ENCODE data around the gene SLC2A10. TPM values are rescaled to one million over a fixed set of nuclear protein-coding genes. Genes with fewer than 3 reads are reported as not detected.

Gene SLC2A10
- total RNA-seq, 1 experiment from 2014 or later = not detected

GRCh38 chr20:46709055-46709458 lies 392 bp upstream of the SLC2A10 start:
- Histone ChIP-seq H3K4me1 (ENCODE audit: insufficient read depth, low read length, poor library complexity, severe bottlenecking) (no peaks in the 10 kb centered on the region), H3K36me3 (ENCODE audit: insufficient read depth, low read length, poor library complexity, severe bottlenecking) (no peaks in the 10 kb centered on the region), H3K27ac (ENCODE audit: low read depth, low read length, poor library complexity, severe bottlenecking) (no peak overlapping the region), H3K27me3 (replicated peaks; ENCODE audit: insufficient read depth, low read depth, low read length, poor library complexity) (peaks cover 41% of the 10 kb centered on the region), H3K4me3 (ENCODE audit: low read depth, low read length, poor library complexity, severe bottlenecking) (peak overlapping the region; percentile 43), H3K9me3 (ENCODE audit: low read depth, low read length, poor library complexity, severe bottlenecking) (no peaks in the 10 kb centered on the region)
- DNase-seq (ENCODE audit: low spot score) = no peak
- CTCF ChIA-PET = no interaction called here
- intact Hi-C loops (cut with micrococcal nuclease; ENCODE audit: unreplicated experiment) = no loop called here
- POLR2A ChIA-PET (ENCODE audit: low non-redundant PET) = no interaction called here
- TF ChIP-seq CTCF (conservative IDR thresholded peaks at IDR 0.05; ENCODE audit: low read depth, low read length) (no peak), EZH2 (IDR thresholded peaks at IDR 0.05; ENCODE audit: borderline replicate concordance, low read depth, low read length, poor library complexity, severe bottlenecking) (no peak)
- BruUV-seq (replicated peaks) = no TSS peak

- no peaks in the 10 kb centered on the region for H3K4me1 ChIP-seq (ENCODE audit: insufficient read depth, low read length, poor library complexity, severe bottlenecking)
- H3K4me3 ChIP-seq (ENCODE audit: low read depth, low read length, poor library complexity, severe bottlenecking) = peak overlapping the region; percentile 43
- H3K9me3 ChIP-seq (ENCODE audit: low read depth, low read length, poor library complexity, severe bottlenecking) = no peaks in the 10 kb centered on the region
- BruUV-seq (replicated peaks) = no TSS peak
- H3K36me3 ChIP-seq (ENCODE audit: insufficient read depth, low read length, poor library complexity, severe bottlenecking) = no peaks in the 10 kb centered on the region
- H3K27ac ChIP-seq (ENCODE audit: low read depth, low read length, poor library complexity, severe bottlenecking) = no peak overlapping the region
- intact Hi-C loops (cut with micrococcal nuclease; ENCODE audit: unreplicated experiment) = no loop called here
- peaks cover 35% of the 10 kb centered on the region for H3K27me3 ChIP-seq (replicated peaks; ENCODE audit: insufficient read depth, low read depth, low read length, poor library complexity)
- no peak for DNase-seq (ENCODE audit: low spot score)
- ChIA-PET CTCF (no interaction called here), POLR2A (ENCODE audit: low non-redundant PET) (no interaction called here)
- TF ChIP-seq CTCF (conservative IDR thresholded peaks at IDR 0.05; ENCODE audit: low read depth, low read length) (no peak), EZH2 (IDR thresholded peaks at IDR 0.05; ENCODE audit: borderline replicate concordance, low read depth, low read length, poor library complexity, severe bottlenecking) (no peak)
These were observed 884 bp downstream of the SLC2A10 start for GRCh38 chr20:46710153-46710913.

GRCh38 chr20:46712056-46712636 lies 2.7 kb downstream of the SLC2A10 start:
- Histone ChIP-seq H3K36me3 (ENCODE audit: insufficient read depth, low read length, poor library complexity, severe bottlenecking) (no peaks in the 10 kb centered on the region), H3K4me1 (ENCODE audit: insufficient read depth, low read length, poor library complexity, severe bottlenecking) (no peaks in the 10 kb centered on the region), H3K4me3 (ENCODE audit: low read depth, low read length, poor library complexity, severe bottlenecking) (no peak overlapping the region), H3K27ac (ENCODE audit: low read depth, low read length, poor library complexity, severe bottlenecking) (no peak overlapping the region), H3K9me3 (ENCODE audit: low read depth, low read length, poor library complexity, severe bottlenecking) (no peaks in the 10 kb centered on the region), H3K27me3 (replicated peaks; ENCODE audit: insufficient read depth, low read depth, low read length, poor library complexity) (peaks cover 30% of the 10 kb centered on the region)
- ChIA-PET CTCF (no interaction called here), POLR2A (ENCODE audit: low non-redundant PET) (no interaction called here)
- intact Hi-C loops (cut with micrococcal nuclease; ENCODE audit: unreplicated experiment) = no loop called here
- DNase-seq (ENCODE audit: low spot score) = no peak
- no TSS peak for BruUV-seq (replicated peaks)
- no peak for TF ChIP-seq EZH2 (IDR thresholded peaks at IDR 0.05; ENCODE audit: borderline replicate concordance, low read depth, low read length, poor library complexity, severe bottlenecking)
- TF ChIP-seq CTCF (conservative IDR thresholded peaks at IDR 0.05; ENCODE audit: low read depth, low read length) = no peak
